Esophagus squamous epithelium (tissue), 5 donors: ENCODE measurements around the gene REC8. TPM values are rescaled to one million over a fixed set of nuclear protein-coding genes. Genes with fewer than 3 reads are reported as not detected.

Experiments
- DNase-seq: peaks from one replicate; lab custom pipeline; 2025; lab: John Stamatoyannopoulos, UW
- H3K27ac ChIP-seq, 4 donors: fragments of 200-600 bp; sonication (generic); one replicate each; pipeline ENCODE4 v1.5.1; 2016 to 2019; ENCODE audit warnings: mild to moderate bottlenecking in 1 of 4
- H3K27me3 ChIP-seq, 4 donors: fragments of 200-600 bp; sonication (generic); 1 replicate in 3 of 4; 2 replicates in 1 of 4; pipeline versions ENCODE4 v1.5.1 to v1.6.0; 2017 to 2021; ENCODE audit warnings: antibody characterized with exemption in 1 of 4
- H3K36me3 ChIP-seq, 3 donors: fragments of 200-600 bp; sonication (generic); one replicate each; pipeline ENCODE4 v1.5.1; 2016 to 2019
- H3K4me1 ChIP-seq, 3 donors: fragments of 200-600 bp; sonication (generic); one replicate each; pipeline ENCODE4 v1.5.1; 2017 to 2019
- H3K4me3 ChIP-seq, 4 donors: fragments of 200-600 bp; sonication (generic); 1 replicate in 3 of 4; 2 replicates in 1 of 4; pipeline ENCODE4 v1.5.1; 2016 to 2019; ENCODE audit warnings: mild to moderate bottlenecking in 2 of 4, moderate library complexity in 1 of 4
- H3K9me3 ChIP-seq, 3 donors: fragments of 200-600 bp; sonication (generic); one replicate each; pipeline ENCODE4 v1.5.1; 2016 to 2019
- POLR2A ChIP-seq, 4 donors: fragments of 450-650 bp; IDR thresholded peaks; one replicate each; pipeline ENCODE4 v1.6.1; 2017; ENCODE audit warnings: antibody characterized with exemption in 4 of 4, mild to moderate bottlenecking in 4 of 4, moderate library complexity in 3 of 4
- WGBS, 2 donors: methylation state at CpG; one replicate each; pipeline ENCODE4 v1.1.5; 2018; 5-methylcytosine and 5-hydroxymethylcytosine counted together
- intact Hi-C: fragments of 100-400 bp; cut with DNase I; formaldehyde crosslinking; loops from one replicate; pipeline ENCODE4 v1.15.0; 2022
- total RNA-seq, 4 donors: library from RNA; depleted of rRNA; stranded (reverse); fragments of >200 nt; gene quantifications; one replicate each; pipeline ENCODE4 v1.1.0, GENCODE V29; 2016
- TF ChIP-seq, protein P1 (sequence below), 6 experiments: fragments of 450-650 bp in 4 of 6; fragments of 200-600 bp in 2 of 6; sonication (generic) in 2 of 6; IDR thresholded peaks; one replicate each; pipeline ENCODE4 v1.5.1; 2016 to 2019; ENCODE audit warnings: antibody characterized with exemption in 6 of 6, mild to moderate bottlenecking in 4 of 6, moderate library complexity in 4 of 6
- donor health status: DM: yes; HTN: yes; CAD: no.

REC8 gene
- total RNA-seq, 4 donors from 2014 or later: 0.47 to 7.4 (median 3.0) TPM

DNA sequence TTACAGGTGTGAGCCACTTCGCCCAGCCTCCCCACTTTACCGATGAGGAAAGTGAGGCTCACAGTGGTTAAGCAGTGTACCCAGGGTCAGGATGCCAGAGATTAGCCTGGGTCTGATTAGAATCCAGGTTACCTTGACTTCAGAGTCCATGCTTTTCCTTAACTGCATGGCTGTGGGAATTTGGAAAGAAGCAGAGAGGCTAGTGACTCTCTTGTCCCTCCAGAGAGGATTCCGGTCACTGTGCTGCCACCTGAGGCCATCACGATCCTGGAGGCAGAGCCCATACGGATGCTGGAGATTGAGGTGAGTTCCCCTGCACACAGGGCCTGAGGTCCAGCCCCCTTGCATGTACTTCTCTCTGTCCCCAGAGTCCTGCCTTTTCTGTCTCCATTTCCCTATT lies 4.7 kb downstream of the REC8 start:
- WGBS, 2 donors: 91 to 100% methylated on average over 1 to 5 of the region's 5 CpGs
- peaks cover 11 to 65% (median 35%) of the 10 kb centered on the region in 3 donors for H3K36me3 ChIP-seq
- DNase-seq: no peak
- H3K9me3 ChIP-seq: no peaks in the 10 kb centered on the region
- H3K27me3 ChIP-seq: no peaks in the 10 kb centered on the region
- H3K4me3 ChIP-seq: no peak overlapping the region
- no peak for TF ChIP-seq POLR2A (IDR thresholded peaks at IDR 0.05)
- TF ChIP-seq, protein P1, sequence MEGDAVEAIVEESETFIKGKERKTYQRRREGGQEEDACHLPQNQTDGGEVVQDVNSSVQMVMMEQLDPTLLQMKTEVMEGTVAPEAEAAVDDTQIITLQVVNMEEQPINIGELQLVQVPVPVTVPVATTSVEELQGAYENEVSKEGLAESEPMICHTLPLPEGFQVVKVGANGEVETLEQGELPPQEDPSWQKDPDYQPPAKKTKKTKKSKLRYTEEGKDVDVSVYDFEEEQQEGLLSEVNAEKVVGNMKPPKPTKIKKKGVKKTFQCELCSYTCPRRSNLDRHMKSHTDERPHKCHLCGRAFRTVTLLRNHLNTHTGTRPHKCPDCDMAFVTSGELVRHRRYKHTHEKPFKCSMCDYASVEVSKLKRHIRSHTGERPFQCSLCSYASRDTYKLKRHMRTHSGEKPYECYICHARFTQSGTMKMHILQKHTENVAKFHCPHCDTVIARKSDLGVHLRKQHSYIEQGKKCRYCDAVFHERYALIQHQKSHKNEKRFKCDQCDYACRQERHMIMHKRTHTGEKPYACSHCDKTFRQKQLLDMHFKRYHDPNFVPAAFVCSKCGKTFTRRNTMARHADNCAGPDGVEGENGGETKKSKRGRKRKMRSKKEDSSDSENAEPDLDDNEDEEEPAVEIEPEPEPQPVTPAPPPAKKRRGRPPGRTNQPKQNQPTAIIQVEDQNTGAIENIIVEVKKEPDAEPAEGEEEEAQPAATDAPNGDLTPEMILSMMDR (IDR thresholded peaks at IDR 0.05): no peak
- peaks cover 0 to 23% (median 12%) of the 10 kb centered on the region in 3 donors for H3K4me1 ChIP-seq
- intact Hi-C loops: no loop called here
- no peak overlapping the region for H3K27ac ChIP-seq

GRCh38 chr14:24177041-24177825 lies 5.4 kb downstream of the REC8 start:
- H3K4me1 ChIP-seq: peaks cover 0 to 17% (median 9%) of the 10 kb centered on the region in 3 donors
- WGBS, 2 donors: 89 to 90% methylated on average over 8 of the region's 12 CpGs
- intact Hi-C loops: no loop called here
- no peaks in the 10 kb centered on the region for H3K27me3 ChIP-seq
- TF ChIP-seq, protein P1 (IDR thresholded peaks at IDR 0.05): no peak
- TF ChIP-seq POLR2A (IDR thresholded peaks at IDR 0.05): no peak
- no peak overlapping the region for H3K27ac ChIP-seq
- no peaks in the 10 kb centered on the region for H3K9me3 ChIP-seq
- H3K4me3 ChIP-seq: no peak overlapping the region
- peaks cover 17 to 71% (median 36%) of the 10 kb centered on the region in 3 donors for H3K36me3 ChIP-seq
- DNase-seq: no peak

DNA sequence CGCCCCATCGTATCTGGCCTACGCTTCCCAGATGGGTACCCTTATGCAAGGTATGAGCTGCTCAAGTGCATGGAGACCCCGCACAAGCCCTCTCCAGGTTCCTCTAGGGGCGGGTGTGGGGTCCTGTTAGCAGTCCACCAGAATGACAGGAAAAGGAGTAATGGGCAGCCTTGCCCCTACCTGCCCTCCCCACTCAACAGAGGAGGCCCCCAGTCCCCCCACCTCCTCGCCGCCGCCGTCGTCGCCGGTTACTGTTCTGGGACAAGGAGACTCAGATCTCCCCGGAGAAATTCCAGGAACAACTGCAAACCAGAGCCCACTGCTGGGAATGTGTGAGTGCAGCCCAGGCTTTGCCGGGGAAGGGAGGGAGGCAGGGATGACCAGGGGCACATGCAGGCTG lies 6.0 kb downstream of the REC8 start:
- H3K9me3 ChIP-seq: no peaks in the 10 kb centered on the region
- H3K36me3 ChIP-seq: peaks cover 22 to 78% (median 39%) of the 10 kb centered on the region in 3 donors
- DNase-seq: no peak
- H3K4me1 ChIP-seq: peaks cover 0 to 12% (median 9%) of the 10 kb centered on the region in 3 donors
- no peak overlapping the region for H3K27ac ChIP-seq
- H3K4me3 ChIP-seq: no peak overlapping the region
- intact Hi-C loops: no loop called here
- WGBS, 2 donors: 93% methylated on average over 4 to 10 of the region's 14 CpGs
- no peak for TF ChIP-seq POLR2A (IDR thresholded peaks at IDR 0.05)
- TF ChIP-seq, protein P1 (IDR thresholded peaks at IDR 0.05): no peak
- H3K27me3 ChIP-seq: no peaks in the 10 kb centered on the region

DNA sequence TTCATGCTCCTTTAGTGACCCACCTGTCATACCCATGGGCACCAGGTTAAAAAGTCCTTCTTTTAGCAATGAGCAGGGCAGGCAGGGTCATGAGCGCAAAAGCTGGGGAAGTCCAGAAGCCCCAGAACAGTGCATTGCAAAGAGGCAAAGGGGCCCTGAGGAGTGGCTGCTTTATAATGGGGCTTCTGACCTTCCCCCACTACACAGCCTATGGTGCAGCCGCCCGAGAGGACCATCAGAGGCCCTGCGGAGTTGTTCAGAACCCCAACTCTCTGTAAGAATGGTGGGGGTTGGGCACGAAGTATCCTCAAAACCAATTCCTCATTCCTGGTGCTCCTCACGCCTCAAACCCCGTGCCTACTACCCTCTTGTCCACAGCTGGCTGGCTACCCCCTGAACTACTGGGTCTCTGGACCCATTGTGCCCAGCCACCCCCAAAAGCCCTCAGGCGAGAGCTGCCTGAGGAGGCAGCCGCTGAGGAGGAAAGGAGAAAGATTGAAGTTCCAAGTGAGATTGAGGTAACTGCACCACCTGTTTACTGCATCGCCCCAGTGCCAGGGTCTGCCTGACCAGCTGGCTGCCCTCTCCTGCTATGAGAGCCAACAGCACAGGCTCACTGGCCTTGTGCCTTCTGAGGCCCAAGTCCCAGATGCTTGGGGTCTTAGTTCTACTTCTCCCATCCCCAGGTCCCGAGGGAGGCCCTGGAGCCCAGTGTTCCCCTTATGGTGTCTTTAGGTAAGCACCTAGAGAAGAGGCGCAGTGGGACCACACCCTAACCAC lies 6.7 kb downstream of the REC8 start:
- 82 to 95% methylated on average over 7 to 8 of the region's 12 CpGs for WGBS, 2 donors
- no peak for DNase-seq

More for the DNA sequence above, 6.7 kb downstream of the REC8 start:
- Histone ChIP-seq H3K4me3 (no peak overlapping the region), H3K36me3 (peaks cover 29 to 78% (median 46%) of the 10 kb centered on the region in 3 donors), H3K9me3 (no peaks in the 10 kb centered on the region), H3K27ac (peak overlapping the region in 1 of 4 donors; percentile 74), H3K27me3 (no peaks in the 10 kb centered on the region), H3K4me1 (peaks cover 0 to 12% (median 9%) of the 10 kb centered on the region in 3 donors)
- TF ChIP-seq POLR2A (IDR thresholded peaks at IDR 0.05): no peak
- TF ChIP-seq, protein P1 (IDR thresholded peaks at IDR 0.05): no peak
- intact Hi-C loops: no loop called here
